ENCODE measurements around the gene CAPN11. TPM values are rescaled to one million over a fixed set of nuclear protein-coding genes. Genes with fewer than 3 reads are reported as not detected.

Gene CAPN11
- total and polyA plus RNA-seq, 10 of the 15 experiments (the other 5 are each of a cell fraction or from before 2014, with no cell fraction given), result 0.05 to 0.44 (median 0.31) TPM

DNA sequence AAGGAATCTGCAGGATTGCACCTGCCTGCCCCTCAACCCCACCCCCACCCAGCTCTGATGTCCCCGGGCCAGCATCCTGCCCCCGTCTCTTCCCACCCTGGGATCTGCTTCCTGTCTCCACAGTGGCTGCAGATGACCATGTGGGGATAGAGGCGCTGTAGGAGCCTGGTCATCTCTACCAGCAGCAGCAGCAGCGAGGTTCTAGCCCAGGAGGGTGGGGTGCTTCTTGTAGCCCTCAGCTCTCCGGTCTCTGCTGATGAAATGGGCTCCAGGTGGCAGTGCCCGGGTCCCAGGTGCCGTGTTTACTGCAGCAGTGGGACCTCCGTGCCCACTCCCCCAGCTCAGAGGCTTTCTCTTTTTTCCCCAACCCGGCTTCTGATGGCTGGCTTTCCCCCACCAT is 25.2 kb downstream of the CAPN11 start (continued):
- TF ChIP-seq, protein P1, sequence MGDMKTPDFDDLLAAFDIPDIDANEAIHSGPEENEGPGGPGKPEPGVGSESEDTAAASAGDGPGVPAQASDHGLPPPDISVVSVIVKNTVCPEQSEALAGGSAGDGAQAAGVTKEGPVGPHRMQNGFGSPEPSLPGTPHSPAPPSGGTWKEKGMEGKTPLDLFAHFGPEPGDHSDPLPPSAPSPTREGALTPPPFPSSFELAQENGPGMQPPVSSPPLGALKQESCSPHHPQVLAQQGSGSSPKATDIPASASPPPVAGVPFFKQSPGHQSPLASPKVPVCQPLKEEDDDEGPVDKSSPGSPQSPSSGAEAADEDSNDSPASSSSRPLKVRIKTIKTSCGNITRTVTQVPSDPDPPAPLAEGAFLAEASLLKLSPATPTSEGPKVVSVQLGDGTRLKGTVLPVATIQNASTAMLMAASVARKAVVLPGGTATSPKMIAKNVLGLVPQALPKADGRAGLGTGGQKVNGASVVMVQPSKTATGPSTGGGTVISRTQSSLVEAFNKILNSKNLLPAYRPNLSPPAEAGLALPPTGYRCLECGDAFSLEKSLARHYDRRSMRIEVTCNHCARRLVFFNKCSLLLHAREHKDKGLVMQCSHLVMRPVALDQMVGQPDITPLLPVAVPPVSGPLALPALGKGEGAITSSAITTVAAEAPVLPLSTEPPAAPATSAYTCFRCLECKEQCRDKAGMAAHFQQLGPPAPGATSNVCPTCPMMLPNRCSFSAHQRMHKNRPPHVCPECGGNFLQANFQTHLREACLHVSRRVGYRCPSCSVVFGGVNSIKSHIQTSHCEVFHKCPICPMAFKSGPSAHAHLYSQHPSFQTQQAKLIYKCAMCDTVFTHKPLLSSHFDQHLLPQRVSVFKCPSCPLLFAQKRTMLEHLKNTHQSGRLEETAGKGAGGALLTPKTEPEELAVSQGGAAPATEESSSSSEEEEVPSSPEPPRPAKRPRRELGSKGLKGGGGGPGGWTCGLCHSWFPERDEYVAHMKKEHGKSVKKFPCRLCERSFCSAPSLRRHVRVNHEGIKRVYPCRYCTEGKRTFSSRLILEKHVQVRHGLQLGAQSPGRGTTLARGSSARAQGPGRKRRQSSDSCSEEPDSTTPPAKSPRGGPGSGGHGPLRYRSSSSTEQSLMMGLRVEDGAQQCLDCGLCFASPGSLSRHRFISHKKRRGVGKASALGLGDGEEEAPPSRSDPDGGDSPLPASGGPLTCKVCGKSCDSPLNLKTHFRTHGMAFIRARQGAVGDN (IDR thresholded peaks at IDR 0.05), result no peak
- TF ChIP-seq SREBF2 (IDR thresholded peaks at IDR 0.05; ENCODE audit: low read length), result no peak
- TF ChIP-seq MYB (IDR thresholded peaks at IDR 0.05; ENCODE audit: borderline replicate concordance, low read depth, low read length), result no peak
- no peak for TF ChIP-seq WRNIP1 (IDR thresholded peaks at IDR 0.05; ENCODE audit: borderline replicate concordance, low read depth, low read length)
- TF ChIP-seq SREBF1 (IDR thresholded peaks at IDR 0.05; ENCODE audit: low read length), result no peak
- TF ChIP-seq RAD21 (IDR thresholded peaks at IDR 0.05; ENCODE audit: insufficient read depth, low read depth, low read length), result no peak
- TF ChIP-seq MYC (IDR thresholded peaks at IDR 0.05; ENCODE audit: insufficient read depth, insufficient read length, insufficient replicate concordance, low read length, severe bottlenecking), result no peak
- TF ChIP-seq IKZF2 (IDR thresholded peaks at IDR 0.05), result no peak
- no peak for TF ChIP-seq SMC3 (IDR thresholded peaks at IDR 0.05; ENCODE audit: borderline replicate concordance, low read length)
- no peak for TF ChIP-seq ASH2L (IDR thresholded peaks at IDR 0.05; ENCODE audit: borderline replicate concordance, low read depth)
- TF ChIP-seq BRCA1 (IDR thresholded peaks at IDR 0.05; ENCODE audit: low read depth, low read length), result no peak
- TF ChIP-seq, protein P2, sequence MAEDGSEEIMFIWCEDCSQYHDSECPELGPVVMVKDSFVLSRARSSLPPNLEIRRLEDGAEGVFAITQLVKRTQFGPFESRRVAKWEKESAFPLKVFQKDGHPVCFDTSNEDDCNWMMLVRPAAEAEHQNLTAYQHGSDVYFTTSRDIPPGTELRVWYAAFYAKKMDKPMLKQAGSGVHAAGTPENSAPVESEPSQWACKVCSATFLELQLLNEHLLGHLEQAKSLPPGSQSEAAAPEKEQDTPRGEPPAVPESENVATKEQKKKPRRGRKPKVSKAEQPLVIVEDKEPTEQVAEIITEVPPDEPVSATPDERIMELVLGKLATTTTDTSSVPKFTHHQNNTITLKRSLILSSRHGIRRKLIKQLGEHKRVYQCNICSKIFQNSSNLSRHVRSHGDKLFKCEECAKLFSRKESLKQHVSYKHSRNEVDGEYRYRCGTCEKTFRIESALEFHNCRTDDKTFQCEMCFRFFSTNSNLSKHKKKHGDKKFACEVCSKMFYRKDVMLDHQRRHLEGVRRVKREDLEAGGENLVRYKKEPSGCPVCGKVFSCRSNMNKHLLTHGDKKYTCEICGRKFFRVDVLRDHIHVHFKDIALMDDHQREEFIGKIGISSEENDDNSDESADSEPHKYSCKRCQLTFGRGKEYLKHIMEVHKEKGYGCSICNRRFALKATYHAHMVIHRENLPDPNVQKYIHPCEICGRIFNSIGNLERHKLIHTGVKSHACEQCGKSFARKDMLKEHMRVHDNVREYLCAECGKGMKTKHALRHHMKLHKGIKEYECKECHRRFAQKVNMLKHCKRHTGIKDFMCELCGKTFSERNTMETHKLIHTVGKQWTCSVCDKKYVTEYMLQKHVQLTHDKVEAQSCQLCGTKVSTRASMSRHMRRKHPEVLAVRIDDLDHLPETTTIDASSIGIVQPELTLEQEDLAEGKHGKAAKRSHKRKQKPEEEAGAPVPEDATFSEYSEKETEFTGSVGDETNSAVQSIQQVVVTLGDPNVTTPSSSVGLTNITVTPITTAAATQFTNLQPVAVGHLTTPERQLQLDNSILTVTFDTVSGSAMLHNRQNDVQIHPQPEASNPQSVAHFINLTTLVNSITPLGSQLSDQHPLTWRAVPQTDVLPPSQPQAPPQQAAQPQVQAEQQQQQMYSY (CRISPR knock-in tag; IDR thresholded peaks at IDR 0.05), result no peak
- TF ChIP-seq IRF4 (IDR thresholded peaks at IDR 0.05; ENCODE audit: low read depth, low read length), result no peak
- no peak for TF ChIP-seq ZBTB4 (CRISPR knock-in tag; IDR thresholded peaks at IDR 0.05)

All from GM12878 (cell line).